Lower lobe of right lung (tissue), 2 donors: Measurements from ENCODE around the gene EPN2. TPM values are rescaled to one million over a fixed set of nuclear protein-coding genes. Genes with fewer than 3 reads are reported as not detected.

Experiments used
- ATAC-seq, 2 donors: fragments of 200-7000 bp; cut with Tn5 transposase; one replicate each; pipeline ENCODE4 v1.9.1; 2020 to 2022; ENCODE audit warnings: mild to moderate bottlenecking in 2 of 2, moderate library complexity in 2 of 2
- DNase-seq: peaks from one replicate; pipeline ENCODE4 v3.0.0-alpha.2; 2020
- H3K27ac ChIP-seq: fragments of 200-600 bp; one replicate; pipeline ENCODE4 v1.8.0; 2022
- H3K27me3 ChIP-seq: fragments of 200-600 bp; one replicate; pipeline ENCODE4 v1.8.0; 2022; ENCODE audit warnings: low read depth
- H3K36me3 ChIP-seq: fragments of 200-600 bp; one replicate; pipeline ENCODE4 v1.8.0; 2022; ENCODE audit warnings: mild to moderate bottlenecking
- H3K4me1 ChIP-seq: fragments of 200-600 bp; one replicate; pipeline ENCODE4 v1.8.0; 2022
- H3K4me3 ChIP-seq: fragments of 200-600 bp; one replicate; pipeline ENCODE4 v1.8.0; 2022; ENCODE audit warnings: mild to moderate bottlenecking
- H3K9me3 ChIP-seq: fragments of 200-600 bp; one replicate; pipeline ENCODE4 v1.8.0; 2022
- intact Hi-C: fragments of 100-400 bp; cut with DNase I; formaldehyde crosslinking; loops from one replicate; pipeline ENCODE4 v1.11.0; 2022
- total RNA-seq: library from RNA; stranded (reverse); fragmentation: NEBNext Ultra II Directional; extraction: Animal tissue kit (Norgen Biotek cat#: 25700); gene quantifications from one replicate; pipeline ENCODE4 v1.2.1, GENCODE V29; 2021
- TF ChIP-seq, protein P1 (sequence below): fragments of 200-600 bp; IDR thresholded peaks from one replicate; pipeline ENCODE4 v1.8.0; 2022; ENCODE audit warnings: antibody characterized with exemption, mild to moderate bottlenecking
- donor health status: DM: no; HTN: yes; CAD: no; lungs with severe emphysema.

EPN2 gene
- total RNA-seq, 1 donor from 2014 or later, result 66.2 TPM

DNA sequence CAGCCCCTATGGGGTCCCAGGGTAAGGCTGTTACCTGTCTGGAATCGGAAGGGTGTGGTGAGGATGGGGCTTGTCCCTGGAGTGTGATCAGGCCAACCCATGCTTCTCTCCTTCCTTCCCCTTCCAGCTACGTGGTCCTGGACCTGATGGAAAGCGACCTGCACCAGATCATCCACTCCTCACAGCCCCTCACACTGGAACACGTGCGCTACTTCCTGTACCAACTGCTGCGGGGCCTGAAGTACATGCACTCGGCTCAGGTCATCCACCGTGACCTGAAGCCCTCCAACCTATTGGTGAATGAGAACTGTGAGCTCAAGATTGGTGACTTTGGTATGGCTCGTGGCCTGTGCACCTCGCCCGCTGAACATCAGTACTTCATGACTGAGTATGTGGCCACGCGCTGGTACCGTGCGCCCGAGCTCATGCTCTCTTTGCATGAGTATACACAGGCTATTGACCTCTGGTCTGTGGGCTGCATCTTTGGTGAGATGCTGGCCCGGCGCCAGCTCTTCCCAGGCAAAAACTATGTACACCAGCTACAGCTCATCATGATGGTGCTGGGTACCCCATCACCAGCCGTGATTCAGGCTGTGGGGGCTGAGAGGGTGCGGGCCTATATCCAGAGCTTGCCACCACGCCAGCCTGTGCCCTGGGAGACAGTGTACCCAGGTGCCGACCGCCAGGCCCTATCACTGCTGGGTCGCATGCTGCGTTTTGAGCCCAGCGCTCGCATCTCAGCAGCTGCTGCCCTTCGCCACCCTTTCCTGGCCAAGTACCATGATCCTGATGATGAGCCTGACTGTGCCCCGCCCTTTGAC lies 143.5 kb downstream of the EPN2 start:
- Histone ChIP-seq H3K9me3 (no peaks in the 10 kb centered on the region), H3K4me1 (peaks cover 54% of the 10 kb centered on the region), H3K4me3 (no peak overlapping the region), H3K27me3 (no peaks in the 10 kb centered on the region), H3K27ac (no peak overlapping the region), H3K36me3 (peaks cover 57% of the 10 kb centered on the region)
- DNase-seq, result no peak
- TF ChIP-seq, protein P1, sequence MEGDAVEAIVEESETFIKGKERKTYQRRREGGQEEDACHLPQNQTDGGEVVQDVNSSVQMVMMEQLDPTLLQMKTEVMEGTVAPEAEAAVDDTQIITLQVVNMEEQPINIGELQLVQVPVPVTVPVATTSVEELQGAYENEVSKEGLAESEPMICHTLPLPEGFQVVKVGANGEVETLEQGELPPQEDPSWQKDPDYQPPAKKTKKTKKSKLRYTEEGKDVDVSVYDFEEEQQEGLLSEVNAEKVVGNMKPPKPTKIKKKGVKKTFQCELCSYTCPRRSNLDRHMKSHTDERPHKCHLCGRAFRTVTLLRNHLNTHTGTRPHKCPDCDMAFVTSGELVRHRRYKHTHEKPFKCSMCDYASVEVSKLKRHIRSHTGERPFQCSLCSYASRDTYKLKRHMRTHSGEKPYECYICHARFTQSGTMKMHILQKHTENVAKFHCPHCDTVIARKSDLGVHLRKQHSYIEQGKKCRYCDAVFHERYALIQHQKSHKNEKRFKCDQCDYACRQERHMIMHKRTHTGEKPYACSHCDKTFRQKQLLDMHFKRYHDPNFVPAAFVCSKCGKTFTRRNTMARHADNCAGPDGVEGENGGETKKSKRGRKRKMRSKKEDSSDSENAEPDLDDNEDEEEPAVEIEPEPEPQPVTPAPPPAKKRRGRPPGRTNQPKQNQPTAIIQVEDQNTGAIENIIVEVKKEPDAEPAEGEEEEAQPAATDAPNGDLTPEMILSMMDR, result no peak
- intact Hi-C loops, result no loop called here
- ATAC-seq, result no peak

DNA sequence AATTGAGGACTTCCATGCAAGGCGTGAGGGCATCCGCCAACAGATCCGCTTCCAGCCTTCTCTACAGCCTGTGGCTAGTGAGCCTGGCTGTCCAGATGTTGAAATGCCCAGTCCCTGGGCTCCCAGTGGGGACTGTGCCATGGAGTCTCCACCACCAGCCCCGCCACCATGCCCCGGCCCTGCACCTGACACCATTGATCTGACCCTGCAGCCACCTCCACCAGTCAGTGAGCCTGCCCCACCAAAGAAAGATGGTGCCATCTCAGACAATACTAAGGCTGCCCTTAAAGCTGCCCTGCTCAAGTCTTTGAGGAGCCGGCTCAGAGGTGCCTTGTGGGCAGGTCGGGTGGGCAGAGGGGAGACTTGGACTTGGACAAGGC lies 144.2 kb downstream of the EPN2 start:
- peaks cover 57% of the 10 kb centered on the region for H3K36me3 ChIP-seq
- no peaks in the 10 kb centered on the region for H3K9me3 ChIP-seq
- H3K4me1 ChIP-seq, result peaks cover 56% of the 10 kb centered on the region
- no peak overlapping the region for H3K4me3 ChIP-seq
- intact Hi-C loops, result no loop called here
- DNase-seq, result no peak
- ATAC-seq, result no peak
- H3K27ac ChIP-seq, result no peak overlapping the region
- H3K27me3 ChIP-seq, result no peaks in the 10 kb centered on the region
- TF ChIP-seq, protein P1, result no peak

DNA sequence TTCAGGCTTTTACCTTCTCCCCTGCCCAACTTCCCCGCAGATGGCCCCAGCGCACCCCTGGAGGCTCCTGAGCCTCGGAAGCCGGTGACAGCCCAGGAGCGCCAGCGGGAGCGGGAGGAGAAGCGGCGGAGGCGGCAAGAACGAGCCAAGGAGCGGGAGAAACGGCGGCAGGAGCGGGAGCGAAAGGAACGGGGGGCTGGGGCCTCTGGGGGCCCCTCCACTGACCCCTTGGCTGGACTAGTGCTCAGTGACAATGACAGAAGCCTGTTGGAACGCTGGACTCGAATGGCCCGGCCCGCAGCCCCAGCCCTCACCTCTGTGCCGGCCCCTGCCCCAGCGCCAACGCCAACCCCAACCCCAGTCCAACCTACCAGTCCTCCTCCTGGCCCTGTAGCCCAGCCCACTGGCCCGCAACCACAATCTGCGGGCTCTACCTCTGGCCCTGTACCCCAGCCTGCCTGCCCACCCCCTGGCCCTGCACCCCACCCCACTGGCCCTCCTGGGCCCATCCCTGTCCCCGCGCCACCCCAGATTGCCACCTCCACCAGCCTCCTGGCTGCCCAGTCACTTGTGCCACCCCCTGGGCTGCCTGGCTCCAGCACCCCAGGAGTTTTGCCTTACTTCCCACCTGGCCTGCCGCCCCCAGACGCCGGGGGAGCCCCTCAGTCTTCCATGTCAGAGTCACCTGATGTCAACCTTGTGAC lies 144.7 kb downstream of the EPN2 start:
- Histone ChIP-seq H3K36me3 (peaks cover 57% of the 10 kb centered on the region), H3K27me3 (no peaks in the 10 kb centered on the region), H3K4me1 (peaks cover 59% of the 10 kb centered on the region), H3K4me3 (no peak overlapping the region), H3K9me3 (no peaks in the 10 kb centered on the region), H3K27ac (no peak overlapping the region)
- intact Hi-C loops, result no loop called here
- ATAC-seq (no peak), DNase-seq (no peak)
- TF ChIP-seq, protein P1, result no peak

DNA sequence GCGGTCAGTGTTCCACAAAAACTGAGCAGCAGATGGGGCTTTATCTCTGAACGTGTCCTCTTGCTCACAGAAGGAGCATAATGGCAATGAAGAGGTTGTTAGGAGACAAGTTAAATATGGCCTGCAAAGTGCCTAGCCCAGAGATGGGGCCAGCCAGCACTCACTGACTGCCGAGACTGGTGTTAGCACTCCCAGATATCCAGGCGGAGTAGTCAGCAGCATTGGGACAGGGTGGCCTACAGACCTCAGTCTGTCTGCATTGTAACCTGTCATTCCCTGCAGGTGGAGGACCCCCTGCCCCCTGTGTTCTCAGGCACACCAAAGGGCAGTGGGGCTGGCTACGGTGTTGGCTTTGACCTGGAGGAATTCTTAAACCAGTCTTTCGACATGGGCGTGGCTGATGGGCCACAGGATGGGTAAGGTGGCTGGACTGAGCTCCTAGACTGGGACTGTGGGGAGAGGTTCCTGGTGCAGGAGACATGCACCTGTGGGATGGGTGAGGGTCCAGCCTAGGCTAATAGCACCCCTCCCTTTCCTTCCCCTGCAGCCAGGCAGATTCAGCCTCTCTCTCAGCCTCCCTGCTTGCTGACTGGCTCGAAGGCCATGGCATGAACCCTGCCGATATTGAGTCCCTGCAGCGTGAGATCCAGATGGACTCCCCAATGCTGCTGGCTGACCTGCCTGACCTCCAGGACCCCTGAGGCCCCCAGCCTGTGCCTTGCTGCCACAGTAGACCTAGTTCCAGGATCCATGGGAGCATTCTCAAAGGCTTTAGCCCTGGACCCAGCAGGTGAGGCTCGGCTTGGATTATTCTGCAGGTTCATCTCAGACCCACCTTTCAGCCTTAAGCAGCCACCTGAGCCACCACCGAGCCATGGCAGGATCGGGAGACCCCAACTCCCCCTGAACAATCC lies 145.6 kb downstream of the EPN2 start:
- ATAC-seq (no peak), DNase-seq (no peak)
- peaks cover 64% of the 10 kb centered on the region for H3K4me1 ChIP-seq
- TF ChIP-seq, protein P1, result no peak
- peaks cover 57% of the 10 kb centered on the region for H3K36me3 ChIP-seq
- H3K9me3 ChIP-seq, result no peaks in the 10 kb centered on the region
- H3K27ac ChIP-seq, result no peak overlapping the region
- no peak overlapping the region for H3K4me3 ChIP-seq
- intact Hi-C loops, result no loop called here
- H3K27me3 ChIP-seq, result no peaks in the 10 kb centered on the region
